Lung (tissue), 12 donors: ENCODE results near the gene SAE1. TPM values are rescaled to one million over a fixed set of nuclear protein-coding genes. Genes with fewer than 3 reads are reported as not detected.

Experiments
- ATAC-seq: fragments of 200-7000 bp; cut with Tn5 transposase; one replicate; pipeline ENCODE4 v1.9.1; 2020; ENCODE audit warnings: moderate number of reproducible peaks; ENCODE audit not compliant: insufficient read depth, low FRiP score
- DNase-seq, 3 donors: peaks; one replicate each; pipeline ENCODE4 v3.0.0-alpha.2; 2013 to 2017
- H3K27ac ChIP-seq, 2 donors: one replicate each; pipeline ENCODE4 v1.5.1; 2013; ENCODE audit warnings: mild to moderate bottlenecking in 2 of 2, moderate library complexity in 2 of 2, control low read depth in 1 of 2, inconsistent platforms in 1 of 2, low read depth in 1 of 2, low read length in 1 of 2
- H3K27me3 ChIP-seq, 3 donors: one replicate each; pipeline ENCODE4 v1.5.1; 2013; ENCODE audit warnings: low read length in 2 of 3; ENCODE audit not compliant: control insufficient read depth in 3 of 3, insufficient read depth in 3 of 3
- H3K36me3 ChIP-seq, 4 donors: one replicate each; pipeline ENCODE4 v1.5.1; 2013; ENCODE audit warnings: low read length in 4 of 4, mild to moderate bottlenecking in 1 of 4, moderate library complexity in 1 of 4; ENCODE audit not compliant: control insufficient read depth in 4 of 4, insufficient read depth in 4 of 4
- H3K4me1 ChIP-seq, 5 donors: one replicate each; pipeline ENCODE4 v1.5.1; 2013; ENCODE audit warnings: low read length in 5 of 5, mild to moderate bottlenecking in 2 of 5, moderate library complexity in 1 of 5; ENCODE audit not compliant: control insufficient read depth in 5 of 5, insufficient read depth in 5 of 5
- H3K4me3 ChIP-seq: one replicate; pipeline ENCODE4 v1.5.1; 2013; ENCODE audit warnings: mild to moderate bottlenecking, control low read depth, moderate library complexity
- H3K9ac ChIP-seq, 2 donors: one replicate each; pipeline ENCODE4 v1.5.1; 2013; ENCODE audit warnings: low read length in 2 of 2, control low read depth in 1 of 2; ENCODE audit not compliant: insufficient read depth in 1 of 2
- H3K9me3 ChIP-seq, 4 donors: one replicate each; pipeline ENCODE4 v1.5.1; 2013; ENCODE audit warnings: low read length in 3 of 4, mild to moderate bottlenecking in 1 of 4, moderate library complexity in 1 of 4; ENCODE audit not compliant: control insufficient read depth in 4 of 4, insufficient read depth in 3 of 4
- WGBS, 2 donors: extraction: QIAGEN DNeasy Blood & Tissue Kit; methylation state at CpG; one replicate each; pipeline ENCODE4 v1.1.7; 2013; 5-methylcytosine and 5-hydroxymethylcytosine counted together
- polyA plus RNA-seq, 2 donors: library from polyadenylated mRNA; stranded (reverse); fragments of 200-250 nt; gene quantifications; one replicate each; pipeline ENCODE4 v1.2.1, GENCODE V29; 2013
- total RNA-seq, 2 donors: library from RNA; depleted of rRNA in 1 of 2; stranded (reverse); fragments of >200 nt in 1 of 2; gene quantifications; one replicate each; pipeline ENCODE4 v1.2.1, GENCODE V29; 2014 to 2021
- TF ChIP-seq, protein P1 (sequence below): IDR thresholded peaks from 2 replicates; pipeline ENCODE4 v1.5.1; 2012; ENCODE audit warnings: mild to moderate bottlenecking; ENCODE audit errors: control extremely low read depth, extremely low read depth
- donor health status: control.
- donor health status: control.
- donor health status: Bipolar disorder and iron deficiency.
- donor health status: healthy.
- donor health status: DM: yes; HTN: yes; CAD: no.

Gene SAE1
- total and polyA plus RNA-seq, 4 donors = 28.6 to 58.1 (median 55.9) TPM

DNA sequence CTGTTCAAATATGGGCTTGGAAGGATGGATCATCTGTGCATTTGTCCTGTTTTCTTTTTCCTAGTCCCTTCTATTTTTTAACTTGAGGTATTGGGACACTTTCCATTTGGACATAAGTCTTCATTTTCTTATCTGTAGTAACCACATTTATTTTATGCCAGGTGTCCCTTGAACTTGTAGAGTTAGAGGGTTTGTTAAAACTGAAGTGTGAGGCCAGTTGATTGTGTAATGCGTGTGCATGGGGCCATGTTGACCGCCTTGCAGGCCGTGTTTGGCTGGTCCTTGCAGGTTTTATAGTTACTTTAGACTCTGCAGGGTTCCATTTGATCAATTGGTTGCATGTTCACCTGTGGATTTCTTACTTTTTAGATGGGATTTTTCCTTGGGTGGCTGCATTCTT is 21.0 kb downstream of the SAE1 start:
- 80 to 93% methylated on average over 3 of the region's 3 CpGs for WGBS, 2 donors
- H3K27ac ChIP-seq = no peak overlapping the region
- H3K27me3 ChIP-seq = no peaks in the 10 kb centered on the region
- H3K9me3 ChIP-seq = no peaks in the 10 kb centered on the region
- H3K36me3 ChIP-seq = peaks cover 14 to 36% (median 27%) of the 10 kb centered on the region in 4 donors
- DNase-seq = no peak
- H3K4me1 ChIP-seq = peaks cover 0 to 7% (median 0%) of the 10 kb centered on the region in 5 donors
- TF ChIP-seq, protein P1, sequence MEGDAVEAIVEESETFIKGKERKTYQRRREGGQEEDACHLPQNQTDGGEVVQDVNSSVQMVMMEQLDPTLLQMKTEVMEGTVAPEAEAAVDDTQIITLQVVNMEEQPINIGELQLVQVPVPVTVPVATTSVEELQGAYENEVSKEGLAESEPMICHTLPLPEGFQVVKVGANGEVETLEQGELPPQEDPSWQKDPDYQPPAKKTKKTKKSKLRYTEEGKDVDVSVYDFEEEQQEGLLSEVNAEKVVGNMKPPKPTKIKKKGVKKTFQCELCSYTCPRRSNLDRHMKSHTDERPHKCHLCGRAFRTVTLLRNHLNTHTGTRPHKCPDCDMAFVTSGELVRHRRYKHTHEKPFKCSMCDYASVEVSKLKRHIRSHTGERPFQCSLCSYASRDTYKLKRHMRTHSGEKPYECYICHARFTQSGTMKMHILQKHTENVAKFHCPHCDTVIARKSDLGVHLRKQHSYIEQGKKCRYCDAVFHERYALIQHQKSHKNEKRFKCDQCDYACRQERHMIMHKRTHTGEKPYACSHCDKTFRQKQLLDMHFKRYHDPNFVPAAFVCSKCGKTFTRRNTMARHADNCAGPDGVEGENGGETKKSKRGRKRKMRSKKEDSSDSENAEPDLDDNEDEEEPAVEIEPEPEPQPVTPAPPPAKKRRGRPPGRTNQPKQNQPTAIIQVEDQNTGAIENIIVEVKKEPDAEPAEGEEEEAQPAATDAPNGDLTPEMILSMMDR = no peak
- no peak for ATAC-seq
- H3K4me3 ChIP-seq = no peak overlapping the region
- H3K9ac ChIP-seq = no peak overlapping the region

DNA sequence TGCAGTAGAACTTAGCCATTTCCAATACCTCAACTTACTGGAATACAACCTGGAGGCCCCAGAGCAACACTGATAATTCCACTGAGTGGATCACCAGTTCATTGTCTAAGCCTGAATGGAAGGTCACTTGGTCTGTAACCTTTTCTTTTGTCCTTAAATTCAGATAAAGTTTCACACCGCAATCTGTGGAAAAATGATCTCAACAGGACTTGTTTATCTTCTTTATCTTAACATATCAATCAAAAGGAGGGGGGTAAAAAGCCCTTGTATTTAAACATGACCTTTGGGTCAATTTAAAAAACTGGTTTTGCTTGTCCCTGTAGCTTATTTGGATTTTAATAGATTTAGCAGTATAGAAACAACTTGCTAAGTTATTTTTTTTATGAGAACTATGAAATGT is 21.6 kb downstream of the SAE1 start:
- Histone ChIP-seq H3K27me3 (no peaks in the 10 kb centered on the region), H3K9me3 (no peaks in the 10 kb centered on the region), H3K9ac (no peak overlapping the region), H3K27ac (no peak overlapping the region), H3K4me1 (peaks cover 0 to 12% (median 3%) of the 10 kb centered on the region in 5 donors), H3K4me3 (no peak overlapping the region), H3K36me3 (peaks cover 12 to 34% (median 25%) of the 10 kb centered on the region in 4 donors)
- ATAC-seq (no peak), DNase-seq (no peak)
- TF ChIP-seq, protein P1 = no peak
- WGBS, 2 donors = 57 to 87% methylated on average over 1 of the region's 1 CpG

DNA sequence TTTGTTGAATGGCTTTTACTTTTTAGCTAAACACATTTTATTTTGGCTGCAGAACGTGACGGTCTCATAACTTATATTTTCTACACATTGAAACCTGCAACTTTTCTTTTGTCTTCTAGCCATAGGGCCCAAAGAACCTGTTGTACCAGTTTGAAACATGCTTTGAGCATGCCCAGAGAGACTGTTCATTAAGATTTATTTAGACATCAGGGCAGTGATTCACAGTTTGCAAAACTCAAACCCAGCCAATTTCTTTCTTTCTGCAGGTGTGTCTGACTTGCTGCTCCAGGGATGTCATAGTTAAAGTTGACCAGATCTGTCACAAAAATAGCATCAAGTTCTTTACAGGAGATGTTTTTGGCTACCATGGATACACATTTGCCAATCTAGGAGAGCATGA is 22.0 kb downstream of the SAE1 start:
- Histone ChIP-seq H3K36me3 (peaks cover 12 to 38% (median 27%) of the 10 kb centered on the region in 4 donors), H3K4me3 (no peak overlapping the region), H3K27ac (no peak overlapping the region), H3K4me1 (peaks cover 4 to 17% (median 8%) of the 10 kb centered on the region in 5 donors), H3K27me3 (no peaks in the 10 kb centered on the region), H3K9me3 (no peaks in the 10 kb centered on the region), H3K9ac (no peak overlapping the region)
- 63 to 86% methylated on average over 2 of the region's 2 CpGs for WGBS, 2 donors
- TF ChIP-seq, protein P1 = no peak
- no peak for ATAC-seq
- DNase-seq = peak in 2 of 3 donors; percentile 48 to 67

DNA sequence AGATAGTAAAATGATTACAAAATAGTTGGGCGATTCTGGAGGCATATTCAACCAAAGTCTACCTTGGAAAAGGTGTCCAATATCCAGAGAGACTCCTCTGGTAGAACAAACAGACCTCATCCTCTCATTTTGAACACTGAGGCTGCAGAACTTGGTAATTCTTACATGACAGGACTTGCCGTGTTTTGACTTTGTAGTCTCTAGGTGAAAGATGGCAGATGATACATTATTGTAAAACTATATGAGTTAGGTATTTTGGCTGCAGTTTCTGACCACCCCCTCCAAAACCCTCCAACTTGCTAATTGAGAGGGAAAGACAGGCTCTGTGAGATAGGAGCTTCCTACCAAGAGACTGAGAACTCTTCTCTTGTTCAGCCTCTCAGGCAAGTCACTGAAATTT is 22.6 kb downstream of the SAE1 start:
- Histone ChIP-seq H3K4me3 (no peak overlapping the region), H3K9ac (no peak overlapping the region), H3K27me3 (no peaks in the 10 kb centered on the region), H3K27ac (no peak overlapping the region), H3K9me3 (no peaks in the 10 kb centered on the region), H3K36me3 (peaks cover 12 to 40% (median 29%) of the 10 kb centered on the region in 4 donors), H3K4me1 (peaks cover 4 to 20% (median 14%) of the 10 kb centered on the region in 5 donors)
- ATAC-seq (no peak), DNase-seq (no peak)
- 85 to 87% methylated on average over 2 of the region's 2 CpGs for WGBS, 2 donors
- TF ChIP-seq, protein P1 = no peak
